Lower lobe of right lung (tissue), 2 donors: ENCODE data around the gene TERT. TPM values are rescaled to one million over a fixed set of nuclear protein-coding genes. Genes with fewer than 3 reads are reported as not detected.
A peak's percentile ranks its signal among the peaks of the same experiment; 100 is the strongest.
"Not testable (repeated sequence)": the region's sequence is repeated elsewhere in the genome, so short reads cannot be mapped to it uniquely, and the experiment has no call there.

Experiments
- ATAC-seq, 2 donors: fragments of 200-7000 bp; cut with Tn5 transposase; one replicate each; pipeline ENCODE4 v1.9.1; 2020 to 2022; ENCODE audit warnings: mild to moderate bottlenecking in 2 of 2, moderate library complexity in 2 of 2
- DNase-seq: peaks from one replicate; pipeline ENCODE4 v3.0.0-alpha.2; 2020
- H3K27ac ChIP-seq: fragments of 200-600 bp; one replicate; pipeline ENCODE4 v1.8.0; 2022
- H3K27me3 ChIP-seq: fragments of 200-600 bp; one replicate; pipeline ENCODE4 v1.8.0; 2022; ENCODE audit warnings: low read depth
- H3K36me3 ChIP-seq: fragments of 200-600 bp; one replicate; pipeline ENCODE4 v1.8.0; 2022; ENCODE audit warnings: mild to moderate bottlenecking
- H3K4me1 ChIP-seq: fragments of 200-600 bp; one replicate; pipeline ENCODE4 v1.8.0; 2022
- H3K4me3 ChIP-seq: fragments of 200-600 bp; one replicate; pipeline ENCODE4 v1.8.0; 2022; ENCODE audit warnings: mild to moderate bottlenecking
- H3K9me3 ChIP-seq: fragments of 200-600 bp; one replicate; pipeline ENCODE4 v1.8.0; 2022
- intact Hi-C: fragments of 100-400 bp; cut with DNase I; formaldehyde crosslinking; loops from one replicate; pipeline ENCODE4 v1.11.0; 2022
- total RNA-seq: library from RNA; stranded (reverse); fragmentation: NEBNext Ultra II Directional; extraction: Animal tissue kit (Norgen Biotek cat#: 25700); gene quantifications from one replicate; pipeline ENCODE4 v1.2.1, GENCODE V29; 2021
- TF ChIP-seq, protein P1 (sequence below): fragments of 200-600 bp; IDR thresholded peaks from one replicate; pipeline ENCODE4 v1.8.0; 2022; ENCODE audit warnings: antibody characterized with exemption, mild to moderate bottlenecking
- donor health status: DM: no; HTN: yes; CAD: no; lungs with severe emphysema.

The TERT gene
- total RNA-seq, 1 donor from 2014 or later = not detected

GRCh38 chr5:1326901-1327756 is 32.3 kb upstream of the TERT start:
- H3K36me3 ChIP-seq = peaks cover 66% of the 10 kb centered on the region
- peaks cover 15% of the 10 kb centered on the region for H3K4me1 ChIP-seq
- intact Hi-C loops, DNase-seq, H3K4me3 ChIP-seq, H3K9me3 ChIP-seq, H3K27me3 ChIP-seq, H3K27ac ChIP-seq, ATAC-seq: not testable (repeated sequence)

DNA sequence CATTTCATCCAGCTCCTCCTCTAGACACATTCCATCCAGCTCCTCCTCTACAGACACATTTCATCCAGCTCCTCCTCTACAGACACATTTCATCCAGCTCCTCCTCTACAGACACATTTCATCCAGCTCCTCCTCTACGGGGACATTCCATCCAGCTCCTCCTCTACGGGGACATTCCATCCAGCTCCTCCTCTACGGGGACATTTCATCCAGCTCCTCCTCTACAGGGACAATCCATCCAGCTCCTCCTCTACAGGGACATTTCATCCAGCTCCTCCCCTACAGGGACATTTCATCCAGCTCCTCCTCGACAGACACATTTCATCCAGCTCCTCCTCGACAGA is 31.6 kb upstream of the TERT start:
- ATAC-seq, DNase-seq, H3K27me3 ChIP-seq, H3K27ac ChIP-seq, H3K4me3 ChIP-seq, intact Hi-C loops, H3K9me3 ChIP-seq: not testable (repeated sequence)
- Histone ChIP-seq H3K36me3 (peaks cover 66% of the 10 kb centered on the region), H3K4me1 (peaks cover 10% of the 10 kb centered on the region)

DNA sequence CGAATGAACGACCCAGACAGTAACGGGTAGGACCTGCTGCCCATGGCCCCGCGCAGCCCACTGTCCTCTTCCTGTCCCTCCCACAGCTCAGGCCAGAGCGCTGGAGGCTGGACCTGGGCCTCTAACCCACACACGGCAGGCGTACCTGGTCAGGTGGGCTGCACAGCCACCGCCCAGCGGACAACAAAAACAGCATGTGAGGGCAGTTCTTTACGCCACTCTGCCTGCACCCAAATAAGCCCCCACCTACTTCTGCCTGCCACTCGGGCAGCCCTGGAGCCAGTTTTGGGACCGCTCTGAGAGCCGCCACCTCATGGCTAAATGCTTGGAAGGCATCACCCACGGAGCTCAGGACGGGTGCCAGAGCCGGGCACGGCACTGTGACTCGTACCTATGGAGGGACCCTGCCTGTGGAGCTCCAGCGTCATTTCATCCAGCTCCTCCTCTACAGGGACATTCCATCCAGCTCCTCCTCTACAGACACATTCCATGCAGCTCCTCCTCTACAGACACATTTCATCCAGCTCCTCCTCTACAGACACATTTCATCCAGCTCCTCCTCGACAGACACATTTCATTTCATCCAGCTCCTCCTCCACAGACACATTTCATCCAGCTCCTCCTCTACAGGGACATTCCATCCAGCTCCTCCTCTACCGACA is 31.1 kb upstream of the TERT start:
- Histone ChIP-seq H3K36me3 (peaks cover 66% of the 10 kb centered on the region), H3K4me1 (peaks cover 7% of the 10 kb centered on the region), H3K9me3 (no peaks in the 10 kb centered on the region), H3K27me3 (no peaks in the 10 kb centered on the region), H3K27ac (no peak overlapping the region), H3K4me3 (no peak overlapping the region)
- ATAC-seq (no peak), DNase-seq (no peak)
- intact Hi-C loops = no loop called here
- TF ChIP-seq, protein P1, sequence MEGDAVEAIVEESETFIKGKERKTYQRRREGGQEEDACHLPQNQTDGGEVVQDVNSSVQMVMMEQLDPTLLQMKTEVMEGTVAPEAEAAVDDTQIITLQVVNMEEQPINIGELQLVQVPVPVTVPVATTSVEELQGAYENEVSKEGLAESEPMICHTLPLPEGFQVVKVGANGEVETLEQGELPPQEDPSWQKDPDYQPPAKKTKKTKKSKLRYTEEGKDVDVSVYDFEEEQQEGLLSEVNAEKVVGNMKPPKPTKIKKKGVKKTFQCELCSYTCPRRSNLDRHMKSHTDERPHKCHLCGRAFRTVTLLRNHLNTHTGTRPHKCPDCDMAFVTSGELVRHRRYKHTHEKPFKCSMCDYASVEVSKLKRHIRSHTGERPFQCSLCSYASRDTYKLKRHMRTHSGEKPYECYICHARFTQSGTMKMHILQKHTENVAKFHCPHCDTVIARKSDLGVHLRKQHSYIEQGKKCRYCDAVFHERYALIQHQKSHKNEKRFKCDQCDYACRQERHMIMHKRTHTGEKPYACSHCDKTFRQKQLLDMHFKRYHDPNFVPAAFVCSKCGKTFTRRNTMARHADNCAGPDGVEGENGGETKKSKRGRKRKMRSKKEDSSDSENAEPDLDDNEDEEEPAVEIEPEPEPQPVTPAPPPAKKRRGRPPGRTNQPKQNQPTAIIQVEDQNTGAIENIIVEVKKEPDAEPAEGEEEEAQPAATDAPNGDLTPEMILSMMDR = no peak

- Histone ChIP-seq H3K27me3 (no peaks in the 10 kb centered on the region), H3K27ac (no peak overlapping the region), H3K4me3 (no peak overlapping the region), H3K4me1 (peaks cover 4% of the 10 kb centered on the region), H3K36me3 (peaks cover 66% of the 10 kb centered on the region), H3K9me3 (no peaks in the 10 kb centered on the region)
- DNase-seq (no peak), ATAC-seq (peak in 1 of 2 donors; percentile 24)
- intact Hi-C loops = no loop called here
- TF ChIP-seq, protein P1 = no peak
Observed at GRCh38 chr5:1325191-1325741, 30.4 kb upstream of the TERT start.

- H3K27ac ChIP-seq = no peak overlapping the region
- ATAC-seq (peak; percentile 11 to 39), DNase-seq (no peak)
- H3K27me3 ChIP-seq = no peaks in the 10 kb centered on the region
- TF ChIP-seq, protein P1 = no peak
- H3K9me3 ChIP-seq = no peaks in the 10 kb centered on the region
- intact Hi-C loops = no loop called here
- peaks cover 4% of the 10 kb centered on the region for H3K4me1 ChIP-seq
- H3K36me3 ChIP-seq = peaks cover 67% of the 10 kb centered on the region
- H3K4me3 ChIP-seq = no peak overlapping the region
Observed at GRCh38 chr5:1324719-1325190, 29.9 kb upstream of the TERT start.

DNA sequence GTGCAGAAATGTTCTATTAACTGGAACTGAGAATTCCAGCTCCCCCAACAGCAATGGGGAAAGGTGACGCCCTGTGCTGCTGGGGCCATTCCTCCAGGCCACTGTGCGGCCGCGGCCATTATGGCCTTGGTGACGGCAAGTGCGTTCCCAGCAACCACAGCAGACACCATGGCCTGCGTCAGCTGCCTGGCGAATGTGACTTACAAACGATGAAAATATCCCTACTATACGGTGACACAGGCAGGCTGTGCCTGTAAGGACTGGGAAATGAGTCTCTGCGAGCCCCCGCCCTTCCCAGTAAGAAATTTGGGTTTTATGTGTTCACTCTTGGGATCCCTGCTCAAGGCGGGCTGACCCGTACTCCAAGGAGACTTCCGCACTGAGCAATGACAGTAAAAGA is 29.4 kb upstream of the TERT start:
- TF ChIP-seq, protein P1 = no peak
- H3K36me3 ChIP-seq = peaks cover 71% of the 10 kb centered on the region
- DNase-seq (no peak), ATAC-seq (no peak)
- no peaks in the 10 kb centered on the region for H3K9me3 ChIP-seq
- H3K27ac ChIP-seq = no peak overlapping the region
- H3K4me1 ChIP-seq = peaks cover 4% of the 10 kb centered on the region
- intact Hi-C loops = no loop called here
- H3K27me3 ChIP-seq = no peaks in the 10 kb centered on the region
- no peak overlapping the region for H3K4me3 ChIP-seq
